Measurements from ENCODE around the gene DROSHA. TPM values are rescaled to one million over a fixed set of nuclear protein-coding genes. Genes with fewer than 3 reads are reported as not detected.

Gene DROSHA
- total and polyA plus RNA-seq, 2 experiments from 2014 or later, result 25.3 to 40.8 TPM

- H3K79me2 ChIP-seq, result no peaks in the 10 kb centered on the region
- no peaks in the 10 kb centered on the region for H4K20me1 ChIP-seq (ENCODE audit: insufficient read depth, poor library complexity, severe bottlenecking)
- no peaks in the 10 kb centered on the region for H3K9me2 ChIP-seq (replicated peaks; ENCODE audit: insufficient read depth)
- 86% methylated on average over 8 of the region's 8 CpGs for WGBS (ENCODE audit: low lambda C conversion rate, missing lambda C conversion rate)
- no peak overlapping the region for H3K4me2 ChIP-seq
- no peak for DNase-seq (ENCODE audit: low spot score)
- no peak for TF ChIP-seq EZH2phosphoT487 (IDR thresholded peaks at IDR 0.05; ENCODE audit: low read depth, severe bottlenecking, unreplicated experiment)
- TF ChIP-seq EZH2 (IDR thresholded peaks at IDR 0.05; ENCODE audit: borderline replicate concordance), result no peak
- TF ChIP-seq CTCF (IDR thresholded peaks at IDR 0.05; ENCODE audit: poor library complexity), result no peak
- H2AFZ ChIP-seq, result no peak overlapping the region
- H3K4me3 ChIP-seq, result no peak overlapping the region
- H3K4me1 ChIP-seq (ENCODE audit: insufficient read depth), result no peaks in the 10 kb centered on the region
- no peak overlapping the region for H3K27ac ChIP-seq
- no peaks in the 10 kb centered on the region for H3K9me3 ChIP-seq (ENCODE audit: low read depth)
- no peaks in the 10 kb centered on the region for H3K36me3 ChIP-seq (replicated peaks; ENCODE audit: insufficient read depth, low read depth)
- no peaks in the 10 kb centered on the region for H3K27me3 ChIP-seq
Observed at GRCh38 chr5:31413030-31413812, 118.7 kb downstream of the DROSHA start.

GRCh38 chr5:31412324-31412723 lies 119.6 kb downstream of the DROSHA start:
- no peak overlapping the region for H3K27ac ChIP-seq
- no peak overlapping the region for H3K4me3 ChIP-seq
- DNase-seq (ENCODE audit: low spot score), result no peak
- 52% methylated on average over 1 of the region's 1 CpG for WGBS (ENCODE audit: low lambda C conversion rate, missing lambda C conversion rate)
- H3K4me2 ChIP-seq, result no peak overlapping the region
- H3K9me2 ChIP-seq (replicated peaks; ENCODE audit: insufficient read depth), result no peaks in the 10 kb centered on the region
- no peak overlapping the region for H2AFZ ChIP-seq
- no peaks in the 10 kb centered on the region for H3K4me1 ChIP-seq (ENCODE audit: insufficient read depth)
- no peak for TF ChIP-seq CTCF (IDR thresholded peaks at IDR 0.05; ENCODE audit: poor library complexity)
- TF ChIP-seq EZH2phosphoT487 (IDR thresholded peaks at IDR 0.05; ENCODE audit: low read depth, severe bottlenecking, unreplicated experiment), result no peak
- TF ChIP-seq EZH2 (IDR thresholded peaks at IDR 0.05; ENCODE audit: borderline replicate concordance), result no peak
- no peaks in the 10 kb centered on the region for H3K27me3 ChIP-seq
- no peaks in the 10 kb centered on the region for H3K79me2 ChIP-seq
- H3K36me3 ChIP-seq (replicated peaks; ENCODE audit: insufficient read depth, low read depth), result no peaks in the 10 kb centered on the region
- no peaks in the 10 kb centered on the region for H4K20me1 ChIP-seq (ENCODE audit: insufficient read depth, poor library complexity, severe bottlenecking)
- H3K9me3 ChIP-seq (ENCODE audit: low read depth), result no peaks in the 10 kb centered on the region

- H3K4me2 ChIP-seq, result no peak overlapping the region
- H3K9me2 ChIP-seq (replicated peaks; ENCODE audit: insufficient read depth), result no peaks in the 10 kb centered on the region
- H4K20me1 ChIP-seq (ENCODE audit: insufficient read depth, poor library complexity, severe bottlenecking), result no peaks in the 10 kb centered on the region
- no peaks in the 10 kb centered on the region for H3K27me3 ChIP-seq
- H3K27ac ChIP-seq, result no peak overlapping the region
- no peak overlapping the region for H3K4me3 ChIP-seq
- no peak for TF ChIP-seq EZH2 (IDR thresholded peaks at IDR 0.05; ENCODE audit: borderline replicate concordance)
- TF ChIP-seq EZH2phosphoT487 (IDR thresholded peaks at IDR 0.05; ENCODE audit: low read depth, severe bottlenecking, unreplicated experiment), result no peak
- no peak for TF ChIP-seq CTCF (IDR thresholded peaks at IDR 0.05; ENCODE audit: poor library complexity)
- DNase-seq (ENCODE audit: low spot score), result no peak
- H3K79me2 ChIP-seq, result no peaks in the 10 kb centered on the region
- H3K36me3 ChIP-seq (replicated peaks; ENCODE audit: insufficient read depth, low read depth), result no peaks in the 10 kb centered on the region
- no peak overlapping the region for H2AFZ ChIP-seq
- H3K9me3 ChIP-seq (ENCODE audit: low read depth), result no peaks in the 10 kb centered on the region
- H3K4me1 ChIP-seq (ENCODE audit: insufficient read depth), result no peaks in the 10 kb centered on the region
- 95% methylated on average over 5 of the region's 5 CpGs for WGBS (ENCODE audit: low lambda C conversion rate, missing lambda C conversion rate)
Observed at GRCh38 chr5:31410089-31410488, 121.8 kb downstream of the DROSHA start.

Measured in hepatocyte (in vitro differentiated cells).